ENCODE data around the gene IGFBPL1.

Gene IGFBPL1

GRCh38 chr9:38375572-38375963 is 48.7 kb downstream of the IGFBPL1 start:
- no peak for DNase-seq

- DNase-seq, result no peak
Measured at GRCh38 chr9:38374847-38375571, 49.2 kb downstream of the IGFBPL1 start.

GRCh38 chr9:38373679-38374078 is 50.6 kb downstream of the IGFBPL1 start:
- DNase-seq, result no peak

- no peak for DNase-seq
Measured at GRCh38 chr9:38372762-38373619, 51.3 kb downstream of the IGFBPL1 start.

DNA sequence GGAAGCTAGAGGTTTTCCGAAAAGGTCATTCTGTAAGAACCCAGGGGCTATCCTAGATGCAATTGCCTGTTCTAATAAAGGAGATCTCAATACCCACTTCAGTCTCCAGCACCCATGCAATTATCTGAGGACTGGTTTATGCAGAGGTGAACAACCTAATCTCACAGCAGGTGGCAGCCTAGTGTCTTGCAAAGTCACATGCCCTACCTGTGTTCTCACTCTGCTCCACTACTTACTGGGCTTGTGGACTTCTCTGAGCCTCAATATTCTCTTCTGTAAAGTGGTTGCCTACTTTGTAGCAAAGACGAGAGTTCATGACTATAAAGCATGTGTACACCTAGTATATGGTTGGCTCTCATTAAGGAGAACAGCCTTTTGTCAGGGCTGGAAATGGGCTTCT is 52.8 kb downstream of the IGFBPL1 start:
- peak; percentile 54 for DNase-seq

DNA sequence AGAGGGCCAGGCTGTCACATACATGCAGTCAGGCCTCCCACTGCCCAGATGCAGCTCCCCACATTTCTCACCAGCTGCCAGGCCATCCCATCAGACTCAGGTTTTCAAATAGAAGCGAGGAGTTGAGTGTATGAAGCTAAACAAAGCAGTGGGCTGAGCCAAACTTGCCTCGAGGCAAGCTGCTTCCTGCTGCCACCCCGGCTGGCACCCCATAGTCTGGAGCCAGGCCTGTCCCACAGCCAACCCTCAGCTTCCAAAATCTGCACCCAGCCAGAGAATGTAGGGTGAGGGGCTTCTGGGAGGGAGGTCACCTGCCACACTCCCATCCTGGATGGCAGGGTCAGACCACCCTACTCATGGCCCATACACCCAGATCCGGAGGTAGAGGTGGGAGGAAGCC is 54.1 kb downstream of the IGFBPL1 start:
- DNase-seq, result no peak

DNA sequence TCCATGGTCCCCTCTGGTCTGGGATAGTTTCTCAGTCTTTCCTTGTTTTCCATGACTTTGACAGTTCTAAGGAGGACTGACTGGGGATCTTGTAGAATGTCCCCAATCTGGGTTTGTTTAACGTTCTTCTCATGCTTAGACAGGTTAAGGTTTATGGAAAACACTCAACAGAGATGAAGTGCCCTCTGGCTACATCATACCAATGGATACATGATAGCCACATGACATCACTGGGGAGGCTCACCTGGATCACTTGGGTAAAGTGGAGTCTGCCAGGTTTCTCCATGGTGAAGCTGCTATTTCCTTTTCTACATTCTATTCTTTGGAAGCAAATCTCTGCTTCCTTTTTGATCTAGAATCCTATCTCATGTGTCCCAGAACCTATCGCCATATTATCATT is 55.5 kb downstream of the IGFBPL1 start:
- DNase-seq, result no peak

- no peak for DNase-seq
Measured at GRCh38 chr9:38367898-38368297, 56.4 kb downstream of the IGFBPL1 start.

DNA sequence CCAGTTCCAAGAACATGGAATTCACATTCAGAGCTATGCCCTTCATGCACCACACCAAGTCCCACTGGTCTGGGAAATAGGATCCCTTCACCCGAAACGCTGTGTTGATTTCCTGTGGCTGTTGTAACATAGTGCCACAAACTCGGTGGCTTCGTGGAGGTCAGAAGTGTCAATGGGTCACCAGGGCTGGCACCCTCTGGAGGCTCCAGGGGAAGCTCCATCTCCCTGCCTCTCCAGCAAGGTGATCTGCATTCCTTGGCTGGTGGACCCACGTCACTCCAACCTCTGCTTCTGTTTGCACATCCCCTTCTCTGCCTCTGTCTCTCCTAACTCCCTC is 60.7 kb downstream of the IGFBPL1 start:
- DNase-seq, result no peak

- DNase-seq, result peak; percentile 87
Measured at GRCh38 chr9:38362852-38363588, 61.2 kb downstream of the IGFBPL1 start.

DNA sequence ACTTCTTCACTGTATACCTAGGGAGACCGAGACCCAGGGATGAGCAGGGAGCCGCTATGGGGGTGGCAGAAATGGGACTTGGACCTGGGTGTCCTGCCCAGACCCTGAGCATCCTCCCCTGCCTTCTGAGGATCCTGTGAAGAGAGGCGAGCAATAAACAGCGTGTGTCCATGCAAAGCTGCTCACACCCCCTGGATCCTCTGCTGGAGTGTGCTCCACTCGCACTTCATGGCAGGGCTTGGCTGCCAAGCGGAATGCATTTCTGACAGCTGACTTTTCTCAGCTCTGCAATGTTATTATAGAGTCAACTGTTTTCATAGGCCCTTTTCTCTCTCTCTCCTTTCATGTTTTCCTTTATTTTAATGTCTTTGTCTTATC is 62.8 kb downstream of the IGFBPL1 start:
- DNase-seq, result no peak

- no peak for DNase-seq
Measured at GRCh38 chr9:38360839-38361472, 63.3 kb downstream of the IGFBPL1 start.

DNA sequence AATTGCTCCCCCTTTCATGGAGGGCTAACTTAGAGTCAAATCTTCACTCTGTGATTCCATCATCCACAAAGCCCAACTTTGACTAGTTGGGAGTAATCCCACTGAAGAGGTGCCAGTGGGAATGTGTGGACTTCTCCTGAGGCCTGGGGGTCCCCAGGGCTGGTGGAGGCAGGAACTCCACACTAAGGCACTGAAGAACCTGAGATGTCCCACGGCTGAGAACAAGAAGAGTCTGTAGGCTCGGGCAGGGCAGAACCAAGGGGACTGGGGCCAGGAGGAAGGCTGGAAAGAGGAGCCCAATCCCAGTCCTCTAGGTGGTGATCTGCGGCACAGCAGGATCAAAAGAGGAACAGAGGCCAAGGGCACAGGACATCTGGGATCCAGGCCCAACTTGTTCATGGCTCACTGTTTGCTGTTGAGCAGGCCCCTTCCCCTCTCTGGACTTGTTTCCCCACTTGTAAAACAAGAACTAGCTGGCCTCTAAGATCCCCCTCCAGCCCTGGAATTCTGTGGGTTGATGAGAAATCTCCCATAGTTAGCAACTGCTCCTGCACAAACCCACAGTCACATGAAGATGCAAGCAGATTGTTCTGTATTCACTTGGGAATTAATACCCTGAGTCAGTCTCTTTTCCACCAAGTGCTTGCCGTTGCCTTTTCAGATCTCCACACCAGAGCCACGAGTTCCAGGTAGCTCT is 64.4 kb downstream of the IGFBPL1 start:
- no peak for DNase-seq

DNA sequence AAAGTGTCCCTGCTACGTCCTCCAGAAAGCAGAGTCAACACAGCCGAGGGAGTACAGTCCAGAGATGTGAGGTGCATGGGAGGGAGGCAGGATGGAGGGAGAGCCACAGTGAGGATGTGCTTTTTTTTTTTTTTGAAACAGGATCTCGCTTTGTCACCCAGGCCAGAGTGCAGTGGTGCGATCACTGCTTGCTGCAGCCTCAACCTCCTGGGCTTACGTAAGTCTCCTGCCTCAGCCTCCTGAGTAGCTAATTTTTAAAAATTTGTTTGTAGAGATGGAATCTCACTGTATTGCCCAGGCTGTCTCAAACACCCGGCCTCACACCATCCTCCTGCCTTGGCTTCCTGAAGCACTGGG is 65.0 kb downstream of the IGFBPL1 start:
- DNase-seq, result no peak

DNA sequence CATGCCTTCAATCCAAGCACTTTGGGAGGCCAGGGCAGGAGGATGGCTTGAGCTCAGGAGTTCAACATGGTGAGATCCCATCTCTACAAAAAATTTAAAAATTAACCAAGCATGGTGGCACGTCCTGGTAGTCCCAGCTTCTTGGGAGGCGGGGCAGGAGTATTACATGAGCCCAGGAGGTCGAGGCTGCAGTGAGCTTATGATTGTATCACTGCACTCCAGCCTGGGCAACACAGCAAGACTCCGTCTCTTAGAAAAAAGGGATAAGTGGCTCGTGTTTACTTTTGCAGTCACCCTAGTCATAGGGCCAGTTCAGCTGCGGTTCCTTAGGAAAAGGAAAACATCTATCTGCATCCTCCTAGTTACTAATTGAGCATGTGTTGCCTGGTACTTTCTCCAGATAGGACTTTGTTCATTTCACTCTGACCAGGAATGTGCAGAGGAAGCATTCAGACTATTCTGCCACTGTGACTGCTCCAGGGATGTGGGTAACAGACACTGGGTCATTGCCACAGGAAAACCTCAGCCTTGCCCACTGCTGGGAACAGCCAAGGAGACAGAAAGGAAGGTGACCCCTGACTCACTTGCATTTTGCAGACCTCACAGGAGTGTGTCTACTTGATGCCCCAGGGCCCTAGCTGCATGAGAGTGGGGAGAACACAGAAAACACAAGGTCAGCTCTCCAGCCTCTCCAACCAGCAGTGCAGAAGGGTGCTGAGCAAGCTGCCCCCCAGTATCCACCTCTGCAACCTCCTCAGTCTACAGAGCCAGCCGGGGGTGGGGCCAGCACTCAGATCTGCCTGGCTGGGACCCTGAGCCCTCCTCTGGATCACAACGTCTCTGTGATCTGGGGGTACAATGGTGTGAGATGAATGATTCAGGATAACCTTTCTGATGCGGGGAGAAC is 65.6 kb downstream of the IGFBPL1 start:
- DNase-seq, result no peak

DNA sequence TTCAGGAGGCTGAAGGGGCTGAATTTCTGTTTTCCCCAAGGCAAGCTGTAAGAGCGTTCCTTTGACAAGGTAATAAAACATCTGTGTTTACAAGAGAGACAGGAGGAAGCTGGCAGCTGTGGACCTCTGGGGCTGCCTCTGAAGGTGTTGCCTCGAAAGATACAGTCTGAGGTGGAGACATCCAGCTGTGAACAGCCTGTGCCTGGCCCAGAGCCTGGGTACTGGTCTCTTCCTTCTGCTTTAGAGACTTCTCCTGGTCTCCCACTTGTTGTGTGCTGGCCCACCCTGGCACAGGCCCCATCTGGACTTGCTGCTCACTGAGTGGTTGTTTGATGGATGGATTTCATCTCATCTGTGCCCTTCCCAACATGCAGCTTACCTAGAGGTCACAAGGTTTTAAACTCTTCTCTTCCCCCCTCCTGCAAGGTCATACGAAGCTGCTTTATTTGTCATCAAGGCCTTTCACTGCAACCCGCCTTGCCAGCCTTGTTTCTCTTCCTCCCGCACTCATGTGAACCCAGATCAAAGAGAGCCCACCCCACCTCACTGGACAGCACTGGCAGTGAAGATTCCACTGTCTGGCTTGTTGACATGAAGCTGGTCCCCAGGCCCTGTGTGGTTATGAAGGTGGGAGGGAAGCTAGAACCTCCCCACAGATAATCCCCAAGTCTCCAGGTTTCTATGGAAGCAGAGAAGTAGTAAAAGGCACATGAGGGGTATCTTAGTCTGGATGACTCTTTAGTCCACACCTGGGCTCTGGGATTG is 66.7 kb downstream of the IGFBPL1 start:
- DNase-seq, result peak; percentile 3

DNA sequence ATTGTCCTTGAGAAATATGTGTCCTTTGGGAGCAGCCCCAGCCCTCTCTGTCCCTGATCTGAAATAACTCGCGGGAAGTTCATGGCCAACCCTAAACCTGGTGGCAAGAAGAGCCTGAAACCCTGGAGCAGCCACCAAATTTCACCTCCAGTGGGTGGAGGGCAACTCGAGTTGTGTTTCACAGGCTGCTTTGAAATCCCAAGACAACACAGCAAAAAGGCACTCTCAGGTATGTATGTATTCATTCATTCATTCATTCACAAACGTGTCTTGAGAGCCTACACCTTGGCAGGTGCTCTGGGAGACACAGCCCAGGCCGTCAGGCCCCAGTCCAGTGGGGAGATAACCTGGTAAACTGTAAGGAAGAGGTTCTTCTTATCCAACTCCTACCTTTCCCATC is 67.4 kb downstream of the IGFBPL1 start:
- no peak for DNase-seq
